ENCODE measurements around the gene E2F1. TPM values are rescaled to one million over a fixed set of nuclear protein-coding genes. Genes with fewer than 3 reads are reported as not detected.

E2F1 gene
- total RNA-seq, 1 donor from 2014 or later: 2.4 TPM

- peak overlapping the region; percentile 81 for H3K27ac ChIP-seq
- no peak for TF ChIP-seq CTCF (IDR thresholded peaks at IDR 0.05)
- ATAC-seq (peak; percentile 3), DNase-seq (no peak)
- H3K4me1 ChIP-seq: peaks cover 26% of the 10 kb centered on the region
- peaks cover 13% of the 10 kb centered on the region for H3K36me3 ChIP-seq
- H3K4me3 ChIP-seq: peak overlapping the region; percentile 66
- intact Hi-C loops (cut with DNase I): no loop called here
- H3K9me3 ChIP-seq: no peaks in the 10 kb centered on the region
- H3K27me3 ChIP-seq: no peaks in the 10 kb centered on the region
These were observed 12.5 kb downstream of the E2F1 start for GRCh38 chr20:33673410-33674293.

GRCh38 chr20:33673114-33673409, 13.1 kb downstream of the E2F1 start:
- Histone ChIP-seq H3K4me1 (peaks cover 28% of the 10 kb centered on the region), H3K27me3 (no peaks in the 10 kb centered on the region)
- intact Hi-C loops (cut with DNase I): no loop called here

GRCh38 chr20:33672426-33673113, 13.6 kb downstream of the E2F1 start:
- intact Hi-C loops (cut with DNase I): no loop called here
- peaks cover 16% of the 10 kb centered on the region for H3K36me3 ChIP-seq
- H3K4me1 ChIP-seq: peaks cover 29% of the 10 kb centered on the region
- H3K27ac ChIP-seq: no peak overlapping the region
- H3K4me3 ChIP-seq: peak overlapping the region; percentile 66
- no peak for TF ChIP-seq CTCF (IDR thresholded peaks at IDR 0.05)
- DNase-seq (no peak), ATAC-seq (no peak)
- no peaks in the 10 kb centered on the region for H3K9me3 ChIP-seq
- no peaks in the 10 kb centered on the region for H3K27me3 ChIP-seq

More at GRCh38 chr20:33673114-33673409, 13.1 kb downstream of the E2F1 start:
- Histone ChIP-seq H3K27ac (peak overlapping the region; percentile 81), H3K36me3 (peaks cover 16% of the 10 kb centered on the region), H3K4me3 (peak overlapping the region; percentile 66), H3K9me3 (no peaks in the 10 kb centered on the region)
- no peak for DNase-seq
- no peak for TF ChIP-seq CTCF (IDR thresholded peaks at IDR 0.05)
- no peak for ATAC-seq

GRCh38 chr20:33671573-33672288, 14.5 kb downstream of the E2F1 start:
- TF ChIP-seq CTCF (IDR thresholded peaks at IDR 0.05): no peak
- Histone ChIP-seq H3K36me3 (peaks cover 16% of the 10 kb centered on the region), H3K4me1 (peaks cover 29% of the 10 kb centered on the region), H3K9me3 (no peaks in the 10 kb centered on the region), H3K27ac (no peak overlapping the region), H3K27me3 (no peaks in the 10 kb centered on the region), H3K4me3 (peak overlapping the region; percentile 66)
- ATAC-seq: no peak
- DNase-seq: no peak
- intact Hi-C loops (cut with DNase I): no loop called here

GRCh38 chr20:33670715-33671499, 15.3 kb downstream of the E2F1 start:
- ATAC-seq (no peak), DNase-seq (no peak)
- no peak for TF ChIP-seq CTCF (IDR thresholded peaks at IDR 0.05)
- Histone ChIP-seq H3K4me3 (no peak overlapping the region), H3K9me3 (no peaks in the 10 kb centered on the region), H3K27me3 (no peaks in the 10 kb centered on the region), H3K4me1 (peaks cover 31% of the 10 kb centered on the region), H3K36me3 (peaks cover 16% of the 10 kb centered on the region), H3K27ac (no peak overlapping the region)
- intact Hi-C loops (cut with DNase I): no loop called here
